HepG2 (cell line): ENCODE data around the gene ACOX3. TPM values are rescaled to one million over a fixed set of nuclear protein-coding genes. Genes with fewer than 3 reads are reported as not detected.

Experiments used
- AHR ChIP-seq: IDR thresholded peaks from 2 replicates; pipeline ENCODE4 v1.6.1; 2018; ENCODE audit warnings: missing genetic modification reagents, missing compliant biosample characterization
- BCL3 ChIP-seq: sonication (generic); formaldehyde crosslinking; IDR thresholded peaks from 2 replicates; pipeline ENCODE4 v1.5.1; 2020; ENCODE audit warnings: mild to moderate bottlenecking, missing genetic modification reagents, moderate library complexity
- BCLAF1 ChIP-seq: fragments of 450-650 bp; IDR thresholded peaks from 2 replicates; pipeline ENCODE4 v1.6.1; 2017; ENCODE audit warnings: mild to moderate bottlenecking
- DNMT1 ChIP-seq: sonication (generic); formaldehyde crosslinking; IDR thresholded peaks from 2 replicates; pipeline ENCODE4 v1.5.1; 2020; ENCODE audit warnings: mild to moderate bottlenecking, missing genetic modification reagents
- FOXO4 ChIP-seq: sonication (generic); formaldehyde crosslinking; conservative IDR thresholded peaks from 2 replicates; pipeline ENCODE4 v1.8.1; 2023; ENCODE audit warnings: missing genetic modification reagents
- HOXD1 ChIP-seq: sonication (generic); formaldehyde crosslinking; IDR thresholded peaks from 2 replicates; pipeline ENCODE4 v1.5.0; 2020; ENCODE audit warnings: missing genetic modification reagents
- NFKBIZ ChIP-seq: IDR thresholded peaks from 2 replicates; pipeline ENCODE4 v1.6.1; 2018; ENCODE audit warnings: missing genetic modification reagents, missing compliant biosample characterization
- POLR2AphosphoS5 ChIP-seq: IDR thresholded peaks from 2 replicates; pipeline ENCODE4 v1.6.1; 2012; ENCODE audit warnings: low read depth, low read length
- PTBP1 ChIP-seq: fragments of 200-400 bp; formaldehyde crosslinking; IDR thresholded peaks from 2 replicates; pipeline ENCODE4 v1.6.1; 2018; ENCODE audit warnings: low read length, low read depth; ENCODE audit not compliant: poor library complexity, severe bottlenecking
- RCOR2 ChIP-seq: IDR thresholded peaks from 2 replicates; pipeline ENCODE4 v1.6.1; 2016; ENCODE audit warnings: missing biosample characterization, missing genetic modification reagents
- REST ChIP-seq, 2 experiments: IDR thresholded peaks; 2 replicates each; pipeline ENCODE4 v1.6.1; 2011 to 2012; ENCODE audit warnings: low read length in 2 of 2, borderline replicate concordance in 1 of 2, low read depth in 1 of 2, mild to moderate bottlenecking in 1 of 2, moderate library complexity in 1 of 2
- RFXANK ChIP-seq: IDR thresholded peaks from 2 replicates; pipeline ENCODE4 v1.6.1; 2016
- SMAD1 ChIP-seq: sonication (generic); formaldehyde crosslinking; IDR thresholded peaks from 2 replicates; pipeline ENCODE4 v1.4.0; 2020; ENCODE audit warnings: missing genetic modification reagents, low read depth, mild to moderate bottlenecking, borderline replicate concordance
- ZNF296 ChIP-seq: sonication (generic); formaldehyde crosslinking; conservative IDR thresholded peaks from 2 replicates; pipeline ENCODE4 v1.5.0; 2020; ENCODE audit warnings: mild to moderate bottlenecking, missing genetic modification reagents
- ZNF562 ChIP-seq: sonication (generic); formaldehyde crosslinking; IDR thresholded peaks from 2 replicates; pipeline ENCODE4 v1.8.0; 2022; ENCODE audit warnings: missing genetic modification reagents, borderline replicate concordance
- ZNF773 ChIP-seq: sonication (generic); formaldehyde crosslinking; IDR thresholded peaks from 2 replicates; pipeline ENCODE4 v1.4.0; 2020; ENCODE audit warnings: missing genetic modification reagents, borderline replicate concordance
- ZNF790 ChIP-seq: sonication (generic); formaldehyde crosslinking; IDR thresholded peaks from 2 replicates; pipeline ENCODE4 v1.8.0; 2022; ENCODE audit warnings: missing genetic modification reagents, mild to moderate bottlenecking, borderline replicate concordance
- ZUFSP ChIP-seq: sonication (generic); formaldehyde crosslinking; IDR thresholded peaks from 2 replicates; pipeline ENCODE4 v1.9.0; 2021; ENCODE audit warnings: missing genetic modification reagents, mild to moderate bottlenecking, borderline replicate concordance
- polyA plus RNA-seq, 8 experiments: library from polyadenylated mRNA; depleted of rRNA in 3 of 8; stranded (reverse) in 7 of 8; unstranded in 1 of 8; fragments of >200 nt; fragmentation: Illumina TruSeq in 4 of 8; extraction: Trizol in 4 of 8; gene quantifications; 2 replicates each; pipeline versions ENCODE4 v1.2.1 to v1.2.3, GENCODE V29; 2011 to 2016; ENCODE audit warnings: low read depth in 4 of 8, missing spikeins in 1 of 8, mixed read lengths in 1 of 8; ENCODE audit not compliant: insufficient read depth in 1 of 8
- total RNA-seq, 5 experiments: library from RNA; depleted of rRNA; stranded (reverse); fragments of >200 nt; fragmentation: Illumina TruSeq; extraction: Trizol; gene quantifications; 2 replicates each; pipeline ENCODE4 v1.2.3, GENCODE V29; 2016; ENCODE audit warnings: low read depth in 1 of 5

ACOX3 gene
- total and polyA plus RNA-seq, 2 of the 13 experiments (the other 11 are each of a cell fraction or from before 2014, with no cell fraction given), result 4.2 to 17.8 TPM

GRCh38 chr4:8440492-8441311 lies at the start of gene ACOX3, which contains the start of gene TRMT44 (continued):
- TF ChIP-seq POLR2AphosphoS5 (peak; percentile 83), BCL3 (CRISPR knock-in tag) (no peak), ZNF562 (CRISPR knock-in tag) (no peak), ZNF790 (CRISPR knock-in tag) (no peak), REST (IDR thresholded peaks at IDR 0.05; ENCODE audit: borderline replicate concordance in 1 of 2, low read depth in 1 of 2, low read length in 2 of 2) (peak in 1 of 2 experiments; percentile 38; a peak in 1 of 4 replicates), ZNF296 (CRISPR knock-in tag) (no peak), FOXO4 (CRISPR knock-in tag) (0 out of 2 replicates have a peak, but pooled peaks have one; percentile 79), HOXD1 (CRISPR knock-in tag) (no peak), DNMT1 (CRISPR knock-in tag) (no peak), SMAD1 (peak; percentile 50; the same call in 1 of the 2 replicates), PTBP1 (peak; percentile 30), RFXANK (CRISPR knock-in tag) (no peak), AHR (0 out of 2 replicates have a peak, but pooled peaks have one; percentile 28), RCOR2 (CRISPR knock-in tag) (no peak), NFKBIZ (peak; percentile 50; the same call in 1 of the 2 replicates), ZNF773 (no peak), BCLAF1 (no peak), ZUFSP (CRISPR knock-in tag) (no peak)
